22Rv1 (cell line): ENCODE measurements around the gene SRPK2.

Source experiments
- ZFX ChIP-seq: fragments of 450-650 bp; IDR thresholded peaks from 2 replicates; pipeline ENCODE4 v1.6.1; 2017; ENCODE audit warnings: antibody characterized with exemption, borderline replicate concordance
- TF ChIP-seq, protein P1 (sequence below): fragments of 450-650 bp; IDR thresholded peaks from 2 replicates; pipeline ENCODE4 v1.5.1; 2017; ENCODE audit warnings: mild to moderate bottlenecking

GRCh38 chr7:105321754-105322455 is 66.8 kb downstream of the SRPK2 start:
- TF ChIP-seq, protein P1, sequence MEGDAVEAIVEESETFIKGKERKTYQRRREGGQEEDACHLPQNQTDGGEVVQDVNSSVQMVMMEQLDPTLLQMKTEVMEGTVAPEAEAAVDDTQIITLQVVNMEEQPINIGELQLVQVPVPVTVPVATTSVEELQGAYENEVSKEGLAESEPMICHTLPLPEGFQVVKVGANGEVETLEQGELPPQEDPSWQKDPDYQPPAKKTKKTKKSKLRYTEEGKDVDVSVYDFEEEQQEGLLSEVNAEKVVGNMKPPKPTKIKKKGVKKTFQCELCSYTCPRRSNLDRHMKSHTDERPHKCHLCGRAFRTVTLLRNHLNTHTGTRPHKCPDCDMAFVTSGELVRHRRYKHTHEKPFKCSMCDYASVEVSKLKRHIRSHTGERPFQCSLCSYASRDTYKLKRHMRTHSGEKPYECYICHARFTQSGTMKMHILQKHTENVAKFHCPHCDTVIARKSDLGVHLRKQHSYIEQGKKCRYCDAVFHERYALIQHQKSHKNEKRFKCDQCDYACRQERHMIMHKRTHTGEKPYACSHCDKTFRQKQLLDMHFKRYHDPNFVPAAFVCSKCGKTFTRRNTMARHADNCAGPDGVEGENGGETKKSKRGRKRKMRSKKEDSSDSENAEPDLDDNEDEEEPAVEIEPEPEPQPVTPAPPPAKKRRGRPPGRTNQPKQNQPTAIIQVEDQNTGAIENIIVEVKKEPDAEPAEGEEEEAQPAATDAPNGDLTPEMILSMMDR, result no peak
- no peak for TF ChIP-seq ZFX
